GM12874 (cell line): ENCODE data around the gene FOXO4.

ENCODE experiments used
- CTCF ChIP-seq: IDR thresholded peaks from 2 replicates; pipeline ENCODE4 v1.5.1; 2011; ENCODE audit warnings: low read depth, mild to moderate bottlenecking, control low read depth, low read length, moderate library complexity; ENCODE audit not compliant: insufficient read depth

FOXO4 gene

DNA sequence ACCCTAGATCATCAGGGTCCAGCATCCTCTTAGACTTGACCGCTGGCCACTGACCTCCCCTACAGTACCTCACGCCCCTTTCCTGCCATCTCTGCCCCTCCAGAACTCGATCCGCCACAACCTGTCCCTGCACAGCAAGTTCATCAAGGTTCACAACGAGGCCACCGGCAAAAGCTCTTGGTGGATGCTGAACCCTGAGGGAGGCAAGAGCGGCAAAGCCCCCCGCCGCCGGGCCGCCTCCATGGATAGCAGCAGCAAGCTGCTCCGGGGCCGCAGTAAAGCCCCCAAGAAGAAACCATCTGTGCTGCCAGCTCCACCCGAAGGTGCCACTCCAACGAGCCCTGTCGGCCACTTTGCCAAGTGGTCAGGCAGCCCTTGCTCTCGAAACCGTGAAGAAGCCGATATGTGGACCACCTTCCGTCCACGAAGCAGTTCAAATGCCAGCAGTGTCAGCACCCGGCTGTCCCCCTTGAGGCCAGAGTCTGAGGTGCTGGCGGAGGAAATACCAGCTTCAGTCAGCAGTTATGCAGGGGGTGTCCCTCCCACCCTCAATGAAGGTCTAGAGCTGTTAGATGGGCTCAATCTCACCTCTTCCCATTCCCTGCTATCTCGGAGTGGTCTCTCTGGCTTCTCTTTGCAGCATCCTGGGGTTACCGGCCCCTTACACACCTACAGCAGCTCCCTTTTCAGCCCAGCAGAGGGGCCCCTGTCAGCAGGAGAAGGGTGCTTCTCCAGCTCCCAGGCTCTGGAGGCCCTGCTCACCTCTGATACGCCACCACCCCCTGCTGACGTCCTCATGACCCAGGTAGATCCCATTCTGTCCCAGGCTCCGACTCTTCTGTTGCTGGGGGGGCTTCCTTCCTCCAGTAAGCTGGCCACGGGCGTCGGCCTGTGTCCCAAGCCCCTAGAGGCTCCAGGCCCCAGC, 5.2 kb downstream of the FOXO4 start:
- 0 out of 2 replicates have a peak, but pooled peaks have one; percentile 4 for TF ChIP-seq CTCF

DNA sequence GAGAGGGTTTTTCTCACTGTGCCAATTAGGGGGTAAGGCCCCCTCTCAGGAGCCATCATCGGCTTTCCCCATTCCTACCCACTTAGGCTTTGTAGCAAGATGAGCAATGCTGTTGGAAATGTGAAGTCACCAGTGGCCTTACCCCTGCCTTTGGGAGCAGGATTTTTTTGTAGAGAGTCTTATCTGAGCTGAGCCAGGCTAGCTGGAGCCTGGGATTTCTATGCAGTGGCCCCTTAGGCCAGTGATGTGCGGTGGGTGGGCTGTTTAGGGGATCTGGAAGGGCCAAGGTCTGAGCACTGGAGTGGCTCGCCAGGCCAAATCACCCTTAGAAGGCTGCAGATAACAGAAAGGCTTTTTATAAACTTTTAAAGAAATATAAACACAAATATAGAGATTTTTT, 6.6 kb downstream of the FOXO4 start:
- TF ChIP-seq CTCF, result no peak

DNA sequence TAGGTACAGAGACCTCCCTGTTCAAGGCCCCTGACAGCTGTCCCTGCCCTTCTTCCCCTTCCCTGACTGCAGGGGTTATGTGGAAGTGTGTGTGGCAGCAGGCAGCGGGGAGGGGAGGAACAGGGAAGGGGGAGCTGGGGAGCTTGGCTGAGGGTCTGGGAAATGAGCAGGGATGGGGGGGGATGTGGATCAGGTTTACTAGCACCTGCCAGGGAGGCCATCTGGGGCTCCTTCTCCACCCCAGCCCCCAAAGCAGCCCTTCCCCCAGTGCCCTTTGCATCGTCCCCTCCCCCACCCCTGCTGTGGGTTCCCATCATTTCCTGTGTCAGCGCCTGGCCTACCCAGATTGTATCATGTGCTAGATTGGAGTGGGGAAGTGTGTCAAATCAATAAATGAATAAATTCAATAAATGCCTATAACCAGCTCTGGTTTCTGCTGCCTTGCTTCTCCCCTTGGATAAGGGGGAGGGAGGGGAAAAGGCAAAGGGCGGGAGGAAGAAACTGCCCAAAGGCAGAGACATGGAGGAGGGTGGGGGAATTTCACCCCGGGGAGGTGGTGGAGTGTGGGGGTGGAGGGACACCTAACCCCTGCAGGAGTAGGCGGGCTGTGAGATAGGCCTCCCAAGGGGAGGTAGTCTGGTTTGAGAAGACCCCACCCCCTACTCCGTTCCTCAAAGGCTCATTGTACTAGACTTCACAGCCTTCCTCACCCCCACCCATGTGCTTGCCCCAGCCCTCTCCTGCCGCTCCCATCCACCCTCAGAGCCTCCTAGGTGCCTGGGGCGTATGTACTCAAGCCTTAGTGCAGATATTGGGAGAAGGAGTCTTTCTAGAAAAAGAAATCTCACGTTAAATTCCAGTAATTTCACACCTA, 7.7 kb downstream of the FOXO4 start:
- TF ChIP-seq CTCF, result no peak

DNA sequence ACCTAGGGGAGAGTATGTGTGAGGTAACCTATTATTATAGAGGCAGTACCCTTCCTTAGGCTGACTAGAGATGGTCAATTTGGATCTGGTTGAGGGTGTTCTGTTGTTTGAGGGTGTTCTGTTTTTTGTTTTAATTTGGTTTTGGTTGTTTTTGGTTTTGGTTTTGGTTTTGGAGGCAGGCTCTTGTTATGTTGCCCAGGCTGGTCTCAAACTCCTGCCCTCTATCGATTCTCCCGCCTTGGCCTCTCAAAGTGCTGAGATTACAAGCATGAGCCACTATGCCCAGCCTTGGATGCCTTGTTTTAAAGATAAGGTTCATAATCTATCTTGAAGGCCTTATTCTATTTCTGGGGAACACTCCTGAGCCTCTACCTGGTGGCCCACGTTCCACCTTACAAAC, 10.0 kb downstream of the FOXO4 start:
- TF ChIP-seq CTCF, result no peak

GRCh38 chrX:71106427-71106826, 10.8 kb downstream of the FOXO4 start, which contains the start of gene CXorf65:
Gene CXorf65, minus strand, starts transcription at chrX:71106740. Its CDS starts 184 bp downstream, at chrX:71106556.
- no peak for TF ChIP-seq CTCF

- TF ChIP-seq CTCF, result no peak
Measured at GRCh38 chrX:71107245-71107644, 11.6 kb downstream of the FOXO4 start.

GRCh38 chrX:71107762-71108360, 12.2 kb downstream of the FOXO4 start:
- no peak for TF ChIP-seq CTCF
